Transverse colon (tissue), 3 donors: Measurements from ENCODE around the gene CLEC2A.

Experiments used
- POLR2A ChIP-seq: fragments of 450-650 bp; IDR thresholded peaks from one replicate; pipeline ENCODE4 v1.6.1; 2016; ENCODE audit warnings: antibody characterized with exemption, mild to moderate bottlenecking, moderate library complexity
- POLR2AphosphoS5 ChIP-seq, 3 donors: sonication (generic); formaldehyde crosslinking; IDR thresholded peaks; one replicate each; pipeline ENCODE4 v1.6.1; 2016; ENCODE audit warnings: antibody characterized with exemption in 3 of 3

DNA sequence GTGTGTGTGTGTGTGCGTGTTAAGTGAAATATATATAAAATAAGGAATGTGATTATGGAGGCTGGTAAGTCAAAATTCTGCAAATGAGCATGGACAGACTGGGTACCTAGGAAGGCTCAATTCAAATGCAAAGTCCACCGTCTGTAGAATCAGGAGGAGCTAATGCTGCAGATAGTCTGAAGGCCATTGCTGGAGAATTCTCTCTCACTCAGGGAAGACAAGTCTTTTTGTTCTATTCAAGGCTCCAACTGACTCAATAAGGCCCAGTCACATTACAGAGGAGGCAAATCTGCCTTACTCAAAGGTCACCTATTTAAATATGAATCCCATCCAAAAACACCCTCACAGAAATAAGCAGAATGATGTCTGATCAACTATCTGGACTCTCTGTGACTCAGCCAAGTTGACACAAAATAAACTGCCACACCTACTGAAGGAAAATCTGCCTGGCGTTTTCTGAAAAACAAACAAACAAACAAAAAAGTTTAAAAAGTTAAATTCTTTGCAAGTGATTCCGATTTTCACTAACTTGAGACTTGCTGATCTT is 51.6 kb downstream of the CLEC2A start:
- no peak for TF ChIP-seq POLR2A
- no peak for TF ChIP-seq POLR2AphosphoS5 (IDR thresholded peaks at IDR 0.05)
